ENCODE data around the gene GGA2.
"Not testable (repeated sequence)": the region's sequence is repeated elsewhere in the genome, so short reads cannot be mapped to it uniquely, and the experiment has no call there.

The GGA2 gene

DNA sequence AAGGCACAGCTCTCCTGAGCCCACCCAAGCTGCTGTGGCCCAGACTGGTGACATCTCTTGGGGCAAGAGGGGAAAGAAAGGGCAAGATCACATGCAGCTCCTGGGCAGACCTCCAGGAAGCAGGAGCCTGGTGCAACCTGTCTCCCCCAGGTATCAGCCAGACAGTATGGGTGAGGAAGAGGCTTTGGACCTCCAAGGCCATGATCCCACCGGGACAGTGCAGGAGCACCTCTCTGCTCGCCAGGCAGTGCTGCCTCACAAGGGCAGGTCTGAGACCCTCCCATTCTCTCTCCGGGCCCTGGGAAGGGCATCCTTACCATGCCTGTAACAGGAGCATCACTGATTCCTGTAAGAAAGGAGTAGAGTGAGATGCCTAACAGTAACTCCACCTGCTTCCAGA is 31.7 kb downstream of the GGA2 start:
- Histone ChIP-seq H3K4me3 (replicated peaks; ENCODE audit: low read depth, low read length) (no peak overlapping the region), H3K27me3 (replicated peaks; ENCODE audit: control insufficient read depth, insufficient read depth, low read length) (no peaks in the 10 kb centered on the region), H3K36me3 (ENCODE audit: control insufficient read depth, insufficient read depth, low read length) (peaks cover 42% of the 10 kb centered on the region)
- DNase-seq (ENCODE audit: extremely low read depth, insufficient read length), result no peak
- TF ChIP-seq, protein P1, sequence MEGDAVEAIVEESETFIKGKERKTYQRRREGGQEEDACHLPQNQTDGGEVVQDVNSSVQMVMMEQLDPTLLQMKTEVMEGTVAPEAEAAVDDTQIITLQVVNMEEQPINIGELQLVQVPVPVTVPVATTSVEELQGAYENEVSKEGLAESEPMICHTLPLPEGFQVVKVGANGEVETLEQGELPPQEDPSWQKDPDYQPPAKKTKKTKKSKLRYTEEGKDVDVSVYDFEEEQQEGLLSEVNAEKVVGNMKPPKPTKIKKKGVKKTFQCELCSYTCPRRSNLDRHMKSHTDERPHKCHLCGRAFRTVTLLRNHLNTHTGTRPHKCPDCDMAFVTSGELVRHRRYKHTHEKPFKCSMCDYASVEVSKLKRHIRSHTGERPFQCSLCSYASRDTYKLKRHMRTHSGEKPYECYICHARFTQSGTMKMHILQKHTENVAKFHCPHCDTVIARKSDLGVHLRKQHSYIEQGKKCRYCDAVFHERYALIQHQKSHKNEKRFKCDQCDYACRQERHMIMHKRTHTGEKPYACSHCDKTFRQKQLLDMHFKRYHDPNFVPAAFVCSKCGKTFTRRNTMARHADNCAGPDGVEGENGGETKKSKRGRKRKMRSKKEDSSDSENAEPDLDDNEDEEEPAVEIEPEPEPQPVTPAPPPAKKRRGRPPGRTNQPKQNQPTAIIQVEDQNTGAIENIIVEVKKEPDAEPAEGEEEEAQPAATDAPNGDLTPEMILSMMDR (IDR thresholded peaks at IDR 0.05; ENCODE audit: insufficient read depth, low read length, poor library complexity, severe bottlenecking), result no peak

DNA sequence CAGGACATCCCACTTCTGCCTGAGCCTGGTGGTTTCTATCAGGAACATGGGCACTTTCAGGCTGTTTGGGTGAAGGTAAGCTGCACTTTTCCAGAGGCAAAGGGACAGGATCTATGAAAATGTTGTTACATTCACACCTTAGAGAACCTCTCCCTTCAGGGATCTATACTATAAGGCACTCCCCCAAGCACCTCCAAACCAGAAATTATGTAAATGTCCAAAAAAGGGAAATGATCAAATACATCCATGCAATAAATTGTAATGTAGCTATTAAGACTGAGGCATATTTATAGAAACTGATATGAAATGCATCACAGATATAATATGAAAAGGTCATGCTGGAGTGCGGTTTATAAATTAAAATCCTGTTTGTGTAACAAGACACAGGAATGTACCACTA is 34.0 kb downstream of the GGA2 start:
- no peaks in the 10 kb centered on the region for H3K27me3 ChIP-seq (replicated peaks; ENCODE audit: control insufficient read depth, insufficient read depth, low read length)

DNA sequence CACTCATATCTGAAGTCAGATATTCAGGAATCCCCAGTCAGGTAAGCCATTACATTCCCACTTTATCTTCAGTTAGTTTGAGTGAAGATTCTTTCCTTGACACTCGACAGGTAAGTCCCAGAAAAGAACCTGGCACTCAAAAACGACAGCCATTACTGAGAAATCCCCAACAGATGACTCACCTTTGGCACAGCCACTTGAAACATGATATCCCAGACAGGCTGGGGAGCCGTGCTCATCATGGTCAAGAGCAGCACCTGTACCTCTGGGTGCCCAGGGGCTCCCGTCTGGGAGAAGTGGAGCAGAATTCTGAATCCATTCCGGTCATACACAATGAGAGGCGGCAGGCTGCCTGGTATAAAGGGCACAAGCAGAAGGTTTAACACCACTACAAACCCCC is 40.5 kb downstream of the GGA2 start:
- Histone ChIP-seq H3K27me3 (replicated peaks; ENCODE audit: control insufficient read depth, insufficient read depth, low read length) (no peaks in the 10 kb centered on the region), H3K36me3 (ENCODE audit: control insufficient read depth, insufficient read depth, low read length) (peaks cover 23% of the 10 kb centered on the region), H3K4me3 (replicated peaks; ENCODE audit: low read depth, low read length) (no peak overlapping the region)
- DNase-seq (ENCODE audit: extremely low read depth, insufficient read length), result no peak
- TF ChIP-seq, protein P1 (IDR thresholded peaks at IDR 0.05; ENCODE audit: insufficient read depth, low read length, poor library complexity, severe bottlenecking), result no peak

More for the DNA sequence above, 34.0 kb downstream of the GGA2 start:
- TF ChIP-seq, protein P1 (IDR thresholded peaks at IDR 0.05; ENCODE audit: insufficient read depth, low read length, poor library complexity, severe bottlenecking), result no peak
- peaks cover 34% of the 10 kb centered on the region for H3K36me3 ChIP-seq (ENCODE audit: control insufficient read depth, insufficient read depth, low read length)
- no peak for DNase-seq (ENCODE audit: extremely low read depth, insufficient read length)
- H3K4me3 ChIP-seq (replicated peaks; ENCODE audit: low read depth, low read length), result no peak overlapping the region

DNA sequence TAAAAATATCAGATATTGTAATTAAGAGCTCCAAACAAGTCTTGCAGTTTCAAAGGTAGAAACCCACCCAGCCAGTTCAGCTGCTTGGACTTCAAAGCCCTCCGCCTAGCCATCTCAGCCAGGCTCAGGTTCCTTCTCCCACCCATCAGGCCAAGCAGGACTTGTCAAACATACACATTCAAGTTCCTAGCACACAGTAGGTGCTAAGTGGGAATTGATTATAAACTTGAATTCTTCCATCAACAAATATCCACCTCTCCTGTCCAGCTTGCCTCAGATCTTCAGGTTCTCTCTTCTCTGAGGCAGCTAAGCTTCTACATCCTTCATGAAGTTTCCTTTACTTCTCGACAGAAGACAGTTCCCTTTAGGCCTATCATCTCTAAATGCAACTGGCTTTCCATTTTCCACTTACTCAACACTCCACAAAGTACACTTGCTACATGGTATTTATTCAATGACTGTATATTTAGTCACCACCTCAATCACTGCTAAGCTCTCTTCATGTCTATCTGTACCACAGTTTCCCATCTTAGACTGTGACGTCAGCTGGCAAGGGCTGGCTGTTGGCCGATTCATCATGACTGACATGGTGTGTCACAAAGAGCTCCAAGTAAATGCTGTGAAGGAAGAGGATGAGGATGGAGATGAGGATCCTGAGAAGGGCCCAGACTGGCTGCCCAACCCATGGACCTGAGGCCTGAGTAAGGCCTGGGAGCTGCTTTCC is 44.0 kb downstream of the GGA2 start:
- H3K36me3 ChIP-seq (ENCODE audit: control insufficient read depth, insufficient read depth, low read length), result peaks cover 20% of the 10 kb centered on the region
- no peaks in the 10 kb centered on the region for H3K27me3 ChIP-seq (replicated peaks; ENCODE audit: control insufficient read depth, insufficient read depth, low read length)
- no peak for DNase-seq (ENCODE audit: extremely low read depth, insufficient read length)
- TF ChIP-seq, protein P1 (IDR thresholded peaks at IDR 0.05; ENCODE audit: insufficient read depth, low read length, poor library complexity, severe bottlenecking), result no peak
- no peak overlapping the region for H3K4me3 ChIP-seq (replicated peaks; ENCODE audit: low read depth, low read length)

DNA sequence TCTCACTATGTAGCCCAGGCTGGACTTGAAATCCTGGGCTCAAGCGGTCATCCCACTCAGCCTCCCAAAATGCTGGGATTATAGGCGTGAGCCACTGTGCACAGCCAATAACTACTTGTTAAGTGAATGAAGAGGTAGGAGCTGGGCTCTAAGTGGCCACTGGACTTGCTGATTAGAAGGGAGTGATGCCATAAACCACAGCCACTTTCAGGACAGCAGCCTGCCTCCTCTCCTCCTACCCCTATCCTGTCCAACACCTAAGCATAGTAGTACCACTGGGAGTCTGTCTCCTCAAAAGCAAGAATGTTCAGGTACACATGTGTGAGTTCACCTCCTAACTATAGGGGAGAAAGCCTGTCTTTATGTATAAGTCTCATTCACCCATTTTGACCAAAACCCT is 45.1 kb downstream of the GGA2 start:
- no peak for DNase-seq (ENCODE audit: extremely low read depth, insufficient read length)
- TF ChIP-seq, protein P1 (IDR thresholded peaks at IDR 0.05; ENCODE audit: insufficient read depth, low read length, poor library complexity, severe bottlenecking), result no peak
- Histone ChIP-seq H3K4me3 (replicated peaks; ENCODE audit: low read depth, low read length) (no peak overlapping the region), H3K27me3 (replicated peaks; ENCODE audit: control insufficient read depth, insufficient read depth, low read length) (no peaks in the 10 kb centered on the region), H3K36me3 (ENCODE audit: control insufficient read depth, insufficient read depth, low read length) (peaks cover 20% of the 10 kb centered on the region)

DNA sequence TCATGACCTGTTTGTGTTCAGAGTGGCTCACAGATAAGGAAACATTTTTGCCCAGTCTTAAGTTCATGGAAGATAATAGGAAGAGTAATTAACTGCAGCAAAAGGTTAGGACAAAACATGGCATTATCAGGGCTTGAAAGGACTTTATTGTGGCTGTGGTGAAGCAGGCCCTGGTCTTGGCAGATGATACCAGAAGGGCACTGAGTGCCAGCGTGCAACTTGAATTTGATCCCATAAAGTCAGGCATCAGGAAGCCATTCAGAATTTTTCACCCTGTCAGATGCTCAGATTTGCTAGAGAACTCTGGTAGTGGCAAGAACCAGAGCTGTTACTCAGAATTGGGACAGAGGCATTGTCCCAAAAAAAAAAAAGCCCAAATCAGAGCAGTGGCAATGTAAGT is 46.1 kb downstream of the GGA2 start:
- peaks cover 15% of the 10 kb centered on the region for H3K36me3 ChIP-seq (ENCODE audit: control insufficient read depth, insufficient read depth, low read length)
- no peak for DNase-seq (ENCODE audit: extremely low read depth, insufficient read length)
- TF ChIP-seq, protein P1 (IDR thresholded peaks at IDR 0.05; ENCODE audit: insufficient read depth, low read length, poor library complexity, severe bottlenecking), result no peak

DNA sequence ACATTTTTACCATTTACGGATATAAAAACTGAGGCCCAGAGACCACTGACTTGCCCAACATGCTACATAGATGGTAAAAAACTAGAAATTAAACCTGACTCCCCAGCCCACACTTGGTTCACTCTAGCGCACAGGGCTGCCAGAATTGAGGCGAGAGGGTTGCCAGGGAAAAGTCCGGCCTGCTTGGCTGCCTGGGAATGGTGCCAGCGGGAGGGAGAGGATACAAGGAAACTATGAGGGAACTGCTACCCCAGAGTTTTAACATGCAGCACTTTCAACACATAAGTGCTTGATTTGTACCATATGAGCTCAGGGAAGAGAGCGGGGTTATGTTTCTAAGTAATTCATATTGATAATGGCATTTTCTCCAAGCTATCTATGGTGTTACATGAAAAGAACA is 47.3 kb downstream of the GGA2 start:
- H3K4me3 ChIP-seq (replicated peaks; ENCODE audit: low read depth, low read length); DNase-seq (ENCODE audit: extremely low read depth, insufficient read length); H3K27me3 ChIP-seq (replicated peaks; ENCODE audit: control insufficient read depth, insufficient read depth, low read length): not testable (repeated sequence)
- peaks cover 11% of the 10 kb centered on the region for H3K36me3 ChIP-seq (ENCODE audit: control insufficient read depth, insufficient read depth, low read length)

More for the DNA sequence above, 46.1 kb downstream of the GGA2 start:
- Histone ChIP-seq H3K27me3 (replicated peaks; ENCODE audit: control insufficient read depth, insufficient read depth, low read length) (no peaks in the 10 kb centered on the region), H3K4me3 (replicated peaks; ENCODE audit: low read depth, low read length) (no peak overlapping the region)

Measured in GM06990 (cell line).